Measurements from ENCODE around the gene AKNAD1.
"Not testable (repeated sequence)": the region's sequence is repeated elsewhere in the genome, so short reads cannot be mapped to it uniquely, and the experiment has no call there.

- not testable (repeated sequence) for TF ChIP-seq CTCF, POLR2A (IDR thresholded peaks at IDR 0.05)
These were observed 32.2 kb upstream of the AKNAD1 start for GRCh38 chr1:108889006-108889645.
